ENCODE results near the gene NKIRAS1. TPM values are rescaled to one million over a fixed set of nuclear protein-coding genes. Genes with fewer than 3 reads are reported as not detected.

NKIRAS1 gene
- total and polyA plus RNA-seq, 7 experiments from 2014 or later, result 2.2 to 6.4 (median 3.6) TPM

DNA sequence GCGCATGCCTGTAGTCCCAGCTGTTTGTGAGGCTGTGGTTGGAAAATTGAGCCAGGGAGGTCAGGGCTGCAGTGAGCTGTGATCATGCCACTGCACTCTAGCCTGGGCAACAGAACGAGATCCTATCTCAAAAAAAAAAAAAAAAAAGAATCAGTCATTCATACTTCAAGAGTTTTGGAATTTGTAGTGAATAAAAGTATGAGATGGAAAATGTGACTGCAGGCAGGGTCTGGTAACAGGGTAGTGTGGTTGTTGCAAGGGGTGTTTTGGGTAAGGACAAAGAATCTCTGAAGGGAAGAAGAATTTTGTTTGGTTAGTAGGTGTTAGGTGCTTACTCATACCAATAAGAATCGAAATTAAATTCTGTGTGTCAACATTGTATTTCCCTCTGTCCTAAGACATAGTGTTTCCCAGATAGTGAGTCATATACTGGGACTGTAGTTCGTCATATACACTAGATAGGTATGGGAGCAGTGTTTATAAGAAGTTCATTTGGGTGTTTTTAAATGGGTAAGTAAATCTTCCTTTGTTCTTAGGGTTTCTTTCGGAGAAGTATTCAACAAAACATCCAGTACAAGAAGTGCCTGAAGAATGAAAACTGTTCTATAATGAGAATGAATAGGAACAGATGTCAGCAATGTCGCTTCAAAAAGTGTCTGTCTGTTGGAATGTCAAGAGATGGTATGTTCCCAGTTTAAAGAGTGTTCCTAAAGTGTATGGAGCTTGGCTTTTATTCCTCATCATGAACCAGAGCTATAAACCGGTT is 42.5 kb upstream of the NKIRAS1 start:
- peaks cover 3 to 63% (median 38%) of the 10 kb centered on the region in 7 donors for H3K4me1 Mint-ChIP-seq
- DNase-seq (no peak), ATAC-seq (peak; percentile 35)
- no peaks in the 10 kb centered on the region for H3K27me3 Mint-ChIP-seq
- intact Hi-C loops (cut with micrococcal nuclease), result no loop called here
- Histone ChIP-seq H3K27ac (ENCODE audit: low read depth, low read length) (no peak overlapping the region), H3K4me3 (ENCODE audit: low read length) (no peak overlapping the region), H3K9me3 (ENCODE audit: control insufficient read depth in 2 of 3, low read length in 3 of 3) (no peaks in the 10 kb centered on the region), H3K4me1 (ENCODE audit: control insufficient read depth in 2 of 2, insufficient read depth in 2 of 2, low read length in 2 of 2) (no peaks in the 10 kb centered on the region), H3K36me3 (ENCODE audit: control insufficient read depth in 2 of 3, insufficient read depth in 3 of 3, low read length in 3 of 3) (peaks cover 0 to 38% (median 0%) of the 10 kb centered on the region in 3 experiments), H3K27me3 (ENCODE audit: control insufficient read depth in 2 of 2, insufficient read depth in 2 of 2, low read length in 2 of 2) (no peaks in the 10 kb centered on the region)
- peaks cover 4 to 66% (median 41%) of the 10 kb centered on the region in 5 donors for H3K36me3 Mint-ChIP-seq
- POLR2A ChIA-PET, result no interaction called here
- CTCF ChIA-PET, result no interaction called here
- H3K4me3 Mint-ChIP-seq, result no peak overlapping the region
- H3K9me3 Mint-ChIP-seq, result no peaks in the 10 kb centered on the region
- peak overlapping the region in 5 of 9 donors; percentile 1 to 76 (median 21) for H3K27ac Mint-ChIP-seq

DNA sequence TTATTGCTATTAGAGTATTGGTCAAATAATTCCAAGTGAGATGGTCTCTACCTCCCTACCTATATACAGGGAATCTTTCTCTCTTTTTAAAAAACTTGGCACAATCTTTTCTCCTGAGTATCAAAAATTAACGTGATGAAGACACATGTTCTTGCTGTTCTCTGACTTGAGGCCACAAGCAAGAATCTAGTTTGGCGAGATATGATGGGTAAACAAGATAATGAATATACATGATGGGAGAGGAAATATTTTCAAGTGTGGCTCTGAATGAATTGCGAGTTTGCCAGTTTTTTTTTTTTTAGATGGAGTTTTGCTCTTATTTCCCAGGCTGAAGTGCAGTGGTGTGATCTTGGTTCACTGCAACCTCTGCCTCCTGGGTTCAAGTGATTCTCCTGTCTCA is 39.9 kb upstream of the NKIRAS1 start:
- H3K4me3 ChIP-seq (ENCODE audit: low read length), result no peak overlapping the region
- CTCF ChIA-PET, result no interaction called here
- Mint-ChIP-seq H3K4me1 (peaks cover 7 to 65% (median 54%) of the 10 kb centered on the region in 7 donors), H3K36me3 (peaks cover 3 to 53% (median 27%) of the 10 kb centered on the region in 5 donors), H3K4me3 (no peak overlapping the region), H3K9me3 (no peaks in the 10 kb centered on the region), H3K27me3 (no peaks in the 10 kb centered on the region), H3K27ac (no peak overlapping the region)
- ATAC-seq (no peak), DNase-seq (no peak)
- H3K4me1 ChIP-seq (ENCODE audit: control insufficient read depth in 2 of 2, insufficient read depth in 2 of 2, low read length in 2 of 2), result peaks cover 0 to 5% of the 10 kb centered on the region in 2 donors
- peaks cover 0 to 31% (median 0%) of the 10 kb centered on the region in 3 experiments for H3K36me3 ChIP-seq (ENCODE audit: control insufficient read depth in 2 of 3, insufficient read depth in 3 of 3, low read length in 3 of 3)
- H3K27me3 ChIP-seq (ENCODE audit: control insufficient read depth in 2 of 2, insufficient read depth in 2 of 2, low read length in 2 of 2), result no peaks in the 10 kb centered on the region
- POLR2A ChIA-PET, result no interaction called here
- intact Hi-C loops (cut with micrococcal nuclease), result no loop called here
- H3K9me3 ChIP-seq (ENCODE audit: control insufficient read depth in 2 of 3, low read length in 3 of 3), result no peaks in the 10 kb centered on the region
- H3K27ac ChIP-seq (ENCODE audit: low read depth, low read length), result no peak overlapping the region

DNA sequence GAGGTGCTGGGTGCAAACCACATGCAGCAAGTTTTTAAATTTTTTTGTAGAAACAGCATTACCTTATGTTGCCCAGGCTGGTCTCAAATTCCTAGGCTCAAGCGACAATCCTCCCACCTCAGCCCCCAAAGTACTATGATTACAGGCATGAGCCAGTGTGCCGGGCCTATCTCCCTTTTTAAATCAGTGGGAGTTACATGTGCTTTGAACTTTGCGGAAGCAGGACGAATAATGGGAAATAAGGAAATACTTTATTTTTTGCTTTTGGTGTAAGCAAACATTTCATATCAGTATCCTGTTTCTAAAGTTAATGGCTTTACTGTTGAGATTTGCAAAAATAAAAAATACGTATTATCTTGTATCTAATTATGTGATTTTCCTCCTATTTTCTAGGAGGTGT is 37.4 kb upstream of the NKIRAS1 start:
- no peaks in the 10 kb centered on the region for H3K27me3 ChIP-seq (ENCODE audit: control insufficient read depth in 2 of 2, insufficient read depth in 2 of 2, low read length in 2 of 2)
- Mint-ChIP-seq H3K4me3 (peak overlapping the region in 1 of 10 donors; percentile 58), H3K4me1 (peaks cover 28 to 81% (median 74%) of the 10 kb centered on the region in 7 donors), H3K36me3 (peaks cover 0 to 38% (median 12%) of the 10 kb centered on the region in 5 donors), H3K27ac (peak overlapping the region in 1 of 9 donors; percentile 10), H3K9me3 (no peaks in the 10 kb centered on the region), H3K27me3 (no peaks in the 10 kb centered on the region)
- CTCF ChIA-PET, result no interaction called here
- DNase-seq (no peak), ATAC-seq (no peak)
- H3K4me3 ChIP-seq (ENCODE audit: low read length), result no peak overlapping the region
- POLR2A ChIA-PET, result interaction anchor here (2.2 kb wide), 1 partner anchor 38 kb away, joined by 8 read pairs; the partner anchor contains the start of genes NKIRAS1 and RPL15
- H3K4me1 ChIP-seq (ENCODE audit: control insufficient read depth in 2 of 2, insufficient read depth in 2 of 2, low read length in 2 of 2), result peaks cover 13 to 25% of the 10 kb centered on the region in 2 donors
- peaks cover 0 to 11% (median 0%) of the 10 kb centered on the region in 3 experiments for H3K36me3 ChIP-seq (ENCODE audit: control insufficient read depth in 2 of 3, insufficient read depth in 3 of 3, low read length in 3 of 3)
- no peaks in the 10 kb centered on the region for H3K9me3 ChIP-seq (ENCODE audit: control insufficient read depth in 2 of 3, low read length in 3 of 3)
- intact Hi-C loops (cut with micrococcal nuclease), result no loop called here
- no peak overlapping the region for H3K27ac ChIP-seq (ENCODE audit: low read depth, low read length)

DNA sequence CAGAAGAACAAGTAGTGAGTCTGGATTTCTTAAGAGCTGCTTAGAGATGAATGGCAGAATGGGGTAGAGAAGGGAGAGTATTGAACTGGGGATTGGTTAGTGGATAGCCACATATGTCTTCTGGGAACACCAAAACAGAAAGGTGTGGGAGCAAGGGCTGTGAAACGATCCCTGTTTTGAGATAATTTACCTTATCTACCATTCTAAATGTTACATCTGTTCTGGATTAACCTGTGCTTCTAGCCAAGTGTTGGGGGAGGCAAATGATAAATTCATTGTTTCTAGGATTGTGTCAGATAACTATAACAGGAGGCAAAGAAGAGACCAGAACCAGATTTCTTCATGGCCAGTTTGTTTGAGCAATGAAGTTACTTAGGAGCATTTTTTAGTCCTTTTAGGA is 36.7 kb upstream of the NKIRAS1 start:
- Histone ChIP-seq H3K27ac (ENCODE audit: low read depth, low read length) (no peak overlapping the region), H3K27me3 (ENCODE audit: control insufficient read depth in 2 of 2, insufficient read depth in 2 of 2, low read length in 2 of 2) (no peaks in the 10 kb centered on the region), H3K36me3 (ENCODE audit: control insufficient read depth in 2 of 3, insufficient read depth in 3 of 3, low read length in 3 of 3) (peaks cover 0 to 10% (median 0%) of the 10 kb centered on the region in 3 experiments), H3K4me3 (ENCODE audit: low read length) (no peak overlapping the region), H3K9me3 (ENCODE audit: control insufficient read depth in 2 of 3, low read length in 3 of 3) (no peaks in the 10 kb centered on the region), H3K4me1 (ENCODE audit: control insufficient read depth in 2 of 2, insufficient read depth in 2 of 2, low read length in 2 of 2) (peaks cover 16 to 25% of the 10 kb centered on the region in 2 donors)
- Mint-ChIP-seq H3K9me3 (no peaks in the 10 kb centered on the region), H3K4me3 (peak overlapping the region in 5 of 10 donors; percentile 2 to 58 (median 27)), H3K27me3 (no peaks in the 10 kb centered on the region), H3K27ac (peak overlapping the region in 2 of 9 donors; percentile 33 to 78), H3K36me3 (peaks cover 0 to 35% (median 10%) of the 10 kb centered on the region in 5 donors), H3K4me1 (peaks cover 27 to 83% (median 74%) of the 10 kb centered on the region in 7 donors)
- ChIA-PET CTCF (no interaction called here), POLR2A (interaction anchor here (0.6 to 2.2 kb wide), 2 partner anchors 37 to 44 kb away, joined by 3 to 8 read pairs; partner anchors contain the start of genes NKIRAS1 and RPL15)
- intact Hi-C loops (cut with micrococcal nuclease), result no loop called here
- ATAC-seq (no peak), DNase-seq (no peak)

DNA sequence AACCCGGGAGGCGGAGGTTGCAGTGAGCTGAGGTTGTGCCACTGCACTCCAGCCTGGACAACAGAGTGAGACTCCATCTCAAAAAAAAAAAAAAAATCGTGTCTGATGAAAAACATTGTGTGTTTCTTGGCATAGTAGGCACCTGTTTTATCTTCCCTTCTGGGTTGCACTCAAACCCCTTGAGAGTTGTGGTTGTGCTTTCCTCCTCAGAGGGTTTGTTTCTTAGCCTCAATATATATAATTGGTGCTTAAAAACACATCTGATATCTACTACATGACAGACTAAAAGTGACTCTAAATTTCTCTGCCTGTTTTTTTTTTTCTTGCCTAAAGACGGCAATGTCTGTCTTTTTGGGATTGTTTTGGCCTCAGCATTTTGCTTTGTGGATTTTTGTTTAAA is 35.9 kb upstream of the NKIRAS1 start:
- intact Hi-C loops (cut with micrococcal nuclease), result no loop called here
- peaks cover 0 to 3% (median 0%) of the 10 kb centered on the region in 5 donors for H3K27me3 Mint-ChIP-seq
- peak overlapping the region in 2 of 9 donors; percentile 47 to 48 for H3K27ac Mint-ChIP-seq
- DNase-seq (no peak), ATAC-seq (no peak)
- peaks cover 0 to 36% (median 8%) of the 10 kb centered on the region in 5 donors for H3K36me3 Mint-ChIP-seq
- no peak overlapping the region for H3K27ac ChIP-seq (ENCODE audit: low read depth, low read length)
- H3K4me3 Mint-ChIP-seq, result peak overlapping the region in 3 of 10 donors; percentile 32 to 39 (median 37)
- no peaks in the 10 kb centered on the region for H3K27me3 ChIP-seq (ENCODE audit: control insufficient read depth in 2 of 2, insufficient read depth in 2 of 2, low read length in 2 of 2)
- H3K36me3 ChIP-seq (ENCODE audit: control insufficient read depth in 2 of 3, insufficient read depth in 3 of 3, low read length in 3 of 3), result peaks cover 0 to 10% (median 0%) of the 10 kb centered on the region in 3 experiments
- H3K9me3 ChIP-seq (ENCODE audit: control insufficient read depth in 2 of 3, low read length in 3 of 3), result no peaks in the 10 kb centered on the region
- H3K4me1 Mint-ChIP-seq, result peaks cover 30 to 92% (median 78%) of the 10 kb centered on the region in 7 donors
- CTCF ChIA-PET, result no interaction called here
- H3K9me3 Mint-ChIP-seq, result no peaks in the 10 kb centered on the region
- H3K4me1 ChIP-seq (ENCODE audit: control insufficient read depth in 2 of 2, insufficient read depth in 2 of 2, low read length in 2 of 2), result peaks cover 23 to 28% of the 10 kb centered on the region in 2 donors
- no peak overlapping the region for H3K4me3 ChIP-seq (ENCODE audit: low read length)
- POLR2A ChIA-PET, result interaction anchor here (2.2 kb wide), 1 partner anchor 36 kb away, joined by 8 read pairs; the partner anchor contains the start of genes NKIRAS1 and RPL15

DNA sequence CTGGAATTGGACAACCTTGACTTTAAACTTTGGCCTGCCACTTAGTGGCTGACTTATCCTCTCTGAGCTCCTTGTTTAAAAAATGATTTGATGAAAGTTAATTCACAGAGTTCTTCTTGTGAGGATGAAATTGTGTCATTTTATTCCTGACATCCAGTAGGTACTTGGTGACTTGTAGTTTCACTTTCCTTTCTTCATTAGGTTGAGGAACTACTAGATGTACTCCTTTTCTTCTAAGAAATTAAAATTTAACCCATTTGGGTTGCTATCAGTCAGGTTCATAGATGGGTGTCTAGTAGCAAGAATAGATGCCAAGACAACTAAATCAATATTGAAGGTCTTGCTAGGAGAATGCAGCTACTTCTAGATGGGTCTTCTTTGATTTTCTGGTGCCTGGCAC is 33.5 kb upstream of the NKIRAS1 start:
- CTCF ChIA-PET, result interaction anchor here (0.6 kb wide), 1 partner anchor 25 kb away, joined by 3 read pairs; no protein-coding TSS in a partner anchor
- Mint-ChIP-seq H3K4me1 (peaks cover 34 to 91% (median 73%) of the 10 kb centered on the region in 7 donors), H3K27me3 (peaks cover 0 to 8% (median 0%) of the 10 kb centered on the region in 5 donors), H3K9me3 (no peaks in the 10 kb centered on the region), H3K27ac (peak overlapping the region in 8 of 9 donors; percentile 7 to 79 (median 54)), H3K36me3 (peaks cover 0 to 22% (median 6%) of the 10 kb centered on the region in 5 donors), H3K4me3 (peak overlapping the region; percentile 35 to 78 (median 72))
- DNase-seq (no peak), ATAC-seq (no peak)
- POLR2A ChIA-PET, result interaction anchor here (5.6 kb wide), 1 partner anchor 33 kb away, joined by 67 read pairs; the partner anchor contains the start of genes NKIRAS1 and RPL15
- Histone ChIP-seq H3K36me3 (ENCODE audit: control insufficient read depth in 2 of 3, insufficient read depth in 3 of 3, low read length in 3 of 3) (peaks cover 0 to 10% (median 0%) of the 10 kb centered on the region in 3 experiments), H3K4me1 (ENCODE audit: control insufficient read depth in 2 of 2, insufficient read depth in 2 of 2, low read length in 2 of 2) (peaks cover 31 to 39% of the 10 kb centered on the region in 2 donors), H3K4me3 (ENCODE audit: low read length) (no peak overlapping the region), H3K9me3 (ENCODE audit: control insufficient read depth in 2 of 3, low read length in 3 of 3) (no peaks in the 10 kb centered on the region), H3K27me3 (ENCODE audit: control insufficient read depth in 2 of 2, insufficient read depth in 2 of 2, low read length in 2 of 2) (no peaks in the 10 kb centered on the region), H3K27ac (ENCODE audit: low read depth, low read length) (peak overlapping the region; percentile 2)
- intact Hi-C loops (cut with micrococcal nuclease), result loop anchor here in 1 of 2 donors (1.0 kb wide), 1 partner anchor 34 kb away; the partner anchor contains the start of gene NKIRAS1
